Mucosa of stomach (tissue), 1 donor: ENCODE measurements around the gene GRAMD1B.

Experiments
- H3K27me3 ChIP-seq: one replicate; pipeline ENCODE4 v1.7.0; 2013; ENCODE audit warnings: mild to moderate bottlenecking, low read length; ENCODE audit not compliant: control insufficient read depth, insufficient read depth
- H3K36me3 ChIP-seq: one replicate; pipeline ENCODE4 v1.7.0; 2013; ENCODE audit warnings: low read length; ENCODE audit not compliant: control insufficient read depth, insufficient read depth
- H3K4me1 ChIP-seq: one replicate; pipeline ENCODE4 v1.7.0; 2013; ENCODE audit warnings: mild to moderate bottlenecking, low read length; ENCODE audit not compliant: control insufficient read depth, insufficient read depth
- H3K4me3 ChIP-seq: one replicate; pipeline ENCODE4 v1.7.0; 2013; ENCODE audit warnings: low read length
- H3K9ac ChIP-seq: one replicate; pipeline ENCODE4 v1.7.0; 2013; ENCODE audit warnings: mild to moderate bottlenecking, low read length, moderate library complexity
- H3K9me3 ChIP-seq: one replicate; pipeline ENCODE4 v1.7.0; 2013; ENCODE audit warnings: mild to moderate bottlenecking, low read length, moderate library complexity; ENCODE audit not compliant: control insufficient read depth
- donor health status: Pancreatic carcinoma.

GRAMD1B gene

DNA sequence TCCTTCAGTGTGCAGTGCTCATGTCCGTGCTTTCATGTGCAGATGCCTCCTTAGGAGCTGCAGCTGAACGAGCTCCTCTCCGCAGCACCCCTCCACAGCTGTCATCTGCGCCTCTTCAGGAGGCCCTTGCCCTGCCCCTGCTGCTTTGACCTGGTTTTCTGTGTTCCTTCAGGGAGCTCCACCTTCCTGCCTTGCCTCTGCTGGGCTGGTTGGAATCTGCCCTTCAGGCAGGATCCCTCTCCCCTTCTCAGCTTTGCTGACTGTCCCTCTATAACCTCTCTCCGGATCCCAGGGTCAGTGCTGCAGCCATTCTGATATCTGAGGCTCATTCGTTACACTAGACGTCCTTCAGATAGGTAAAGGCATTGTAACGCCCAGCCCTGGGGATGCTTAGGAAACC is 156.5 kb downstream of the GRAMD1B start:
- Histone ChIP-seq H3K9me3 (no peaks in the 10 kb centered on the region), H3K9ac (no peak overlapping the region), H3K27me3 (no peaks in the 10 kb centered on the region), H3K4me3 (no peak overlapping the region), H3K4me1 (peaks cover 57% of the 10 kb centered on the region), H3K36me3 (no peaks in the 10 kb centered on the region)

- H3K4me3 ChIP-seq = no peak overlapping the region
- peak overlapping the region; percentile 37 for H3K9ac ChIP-seq
- no peaks in the 10 kb centered on the region for H3K9me3 ChIP-seq
- no peaks in the 10 kb centered on the region for H3K27me3 ChIP-seq
- H3K4me1 ChIP-seq = peaks cover 57% of the 10 kb centered on the region
- no peaks in the 10 kb centered on the region for H3K36me3 ChIP-seq
Observed at GRCh38 chr11:123587044-123587443, 157.0 kb downstream of the GRAMD1B start.

DNA sequence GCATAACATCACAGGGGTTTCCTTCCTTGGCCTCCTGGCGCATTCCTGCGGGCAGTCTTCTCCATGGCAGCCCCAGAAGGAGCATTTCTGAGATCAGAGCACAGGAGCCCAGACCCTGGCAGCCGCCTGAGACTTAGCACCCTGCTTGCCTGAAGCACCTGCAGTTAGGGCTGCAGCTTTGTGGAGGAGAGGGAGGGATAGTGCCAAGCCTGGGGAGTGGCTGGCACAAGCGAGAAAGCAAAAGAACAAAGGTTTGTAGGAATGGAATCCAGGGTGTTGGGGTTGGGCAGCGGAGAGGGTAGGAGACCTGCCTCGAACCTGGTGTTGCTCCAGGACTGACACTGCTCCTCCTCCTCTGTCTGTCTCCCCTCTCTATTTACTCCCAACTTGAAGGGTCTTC is 157.5 kb downstream of the GRAMD1B start:
- H3K4me3 ChIP-seq = no peak overlapping the region
- H3K27me3 ChIP-seq = no peaks in the 10 kb centered on the region

GRCh38 chr11:123588117-123588863 is 158.2 kb downstream of the GRAMD1B start:
- H3K9ac ChIP-seq = no peak overlapping the region
- no peaks in the 10 kb centered on the region for H3K27me3 ChIP-seq
- H3K9me3 ChIP-seq = no peaks in the 10 kb centered on the region
- peaks cover 57% of the 10 kb centered on the region for H3K4me1 ChIP-seq
- no peaks in the 10 kb centered on the region for H3K36me3 ChIP-seq
- no peak overlapping the region for H3K4me3 ChIP-seq

More for the DNA sequence above, 157.5 kb downstream of the GRAMD1B start:
- Histone ChIP-seq H3K9me3 (no peaks in the 10 kb centered on the region), H3K36me3 (no peaks in the 10 kb centered on the region), H3K4me1 (peaks cover 57% of the 10 kb centered on the region), H3K9ac (peak overlapping the region; percentile 37)

DNA sequence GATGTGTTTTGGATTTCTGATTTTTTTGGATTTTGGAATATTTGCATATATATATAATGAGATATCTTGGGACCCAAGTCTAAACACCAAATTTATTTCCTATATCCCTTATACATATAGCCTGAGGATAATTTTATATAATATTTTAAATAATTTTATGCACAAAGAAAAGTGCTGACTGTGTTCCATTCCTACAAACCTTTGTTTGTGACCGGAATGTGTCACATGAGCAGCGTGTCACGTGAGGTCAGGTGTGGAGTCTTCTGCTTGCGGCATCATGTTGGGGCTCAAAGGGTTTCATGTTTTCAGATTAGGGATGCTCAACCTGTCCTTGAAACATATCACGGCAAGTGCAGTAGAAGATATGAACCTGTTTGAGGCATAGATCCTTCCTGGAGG is 158.8 kb downstream of the GRAMD1B start:
- H3K36me3 ChIP-seq = no peaks in the 10 kb centered on the region
- H3K4me3 ChIP-seq = no peak overlapping the region
- H3K9ac ChIP-seq = no peak overlapping the region
- peaks cover 58% of the 10 kb centered on the region for H3K4me1 ChIP-seq
- H3K27me3 ChIP-seq = no peaks in the 10 kb centered on the region
- no peaks in the 10 kb centered on the region for H3K9me3 ChIP-seq

DNA sequence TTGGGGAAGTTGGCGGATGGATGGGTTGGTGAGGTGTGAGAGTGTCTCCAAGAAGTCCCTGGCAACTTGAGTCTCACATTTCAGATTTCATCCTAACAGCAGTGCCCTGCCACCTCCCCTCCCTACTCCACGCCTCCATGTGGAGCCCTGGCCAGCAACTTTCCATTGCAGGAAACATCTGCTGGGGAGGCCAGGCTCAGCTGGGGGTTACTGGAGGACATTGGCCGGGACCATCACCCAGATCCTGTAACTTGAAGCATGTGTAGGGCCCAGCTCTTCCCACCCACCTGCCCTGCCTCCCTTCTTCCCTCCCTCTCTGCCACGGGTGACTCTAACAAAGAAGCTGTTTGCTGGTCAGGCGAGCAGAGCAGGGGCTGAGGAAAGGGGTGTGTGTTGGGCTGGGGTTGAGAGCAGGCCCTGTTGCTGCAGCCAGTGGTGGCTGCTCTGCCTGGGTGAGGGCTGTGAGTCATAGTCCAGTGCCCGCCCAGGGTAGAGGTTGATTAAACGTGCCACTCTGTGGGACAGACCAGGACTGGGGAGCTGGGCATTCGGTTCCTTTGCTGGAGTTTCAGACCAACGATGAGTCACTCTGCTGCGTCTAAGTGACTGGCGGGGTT is 160.3 kb downstream of the GRAMD1B start:
- Histone ChIP-seq H3K27me3 (no peaks in the 10 kb centered on the region), H3K9me3 (no peaks in the 10 kb centered on the region), H3K36me3 (no peaks in the 10 kb centered on the region), H3K4me1 (peaks cover 60% of the 10 kb centered on the region), H3K4me3 (peak overlapping the region; percentile 48), H3K9ac (peak overlapping the region; percentile 75)

- Histone ChIP-seq H3K36me3 (no peaks in the 10 kb centered on the region), H3K4me1 (peaks cover 28% of the 10 kb centered on the region), H3K9ac (peak overlapping the region; percentile 22), H3K4me3 (peak overlapping the region; percentile 37), H3K9me3 (no peaks in the 10 kb centered on the region), H3K27me3 (no peaks in the 10 kb centered on the region)
Observed at GRCh38 chr11:123593570-123593969, 163.5 kb downstream of the GRAMD1B start.

GRCh38 chr11:123594188-123594901 is 164.3 kb downstream of the GRAMD1B start:
- H3K4me1 ChIP-seq = peaks cover 23% of the 10 kb centered on the region
- no peaks in the 10 kb centered on the region for H3K9me3 ChIP-seq
- no peaks in the 10 kb centered on the region for H3K36me3 ChIP-seq
- no peaks in the 10 kb centered on the region for H3K27me3 ChIP-seq
- peak overlapping the region; percentile 37 for H3K4me3 ChIP-seq
- H3K9ac ChIP-seq = peak overlapping the region; percentile 22

- Histone ChIP-seq H3K9ac (no peak overlapping the region), H3K27me3 (no peaks in the 10 kb centered on the region), H3K9me3 (no peaks in the 10 kb centered on the region), H3K4me3 (no peak overlapping the region), H3K36me3 (no peaks in the 10 kb centered on the region), H3K4me1 (peaks cover 19% of the 10 kb centered on the region)
Observed at GRCh38 chr11:123594921-123595320, 164.9 kb downstream of the GRAMD1B start.

GRCh38 chr11:123597859-123598258 is 167.8 kb downstream of the GRAMD1B start:
- H3K27me3 ChIP-seq = no peaks in the 10 kb centered on the region
- H3K9me3 ChIP-seq = no peaks in the 10 kb centered on the region
- no peak overlapping the region for H3K9ac ChIP-seq
- no peak overlapping the region for H3K4me3 ChIP-seq
- H3K36me3 ChIP-seq = peaks cover 5% of the 10 kb centered on the region
- peaks cover 14% of the 10 kb centered on the region for H3K4me1 ChIP-seq

GRCh38 chr11:123601136-123601535 is 171.1 kb downstream of the GRAMD1B start:
- no peaks in the 10 kb centered on the region for H3K4me1 ChIP-seq
- no peak overlapping the region for H3K9ac ChIP-seq
- H3K9me3 ChIP-seq = no peaks in the 10 kb centered on the region
- no peaks in the 10 kb centered on the region for H3K27me3 ChIP-seq
- H3K4me3 ChIP-seq = no peak overlapping the region
- peaks cover 12% of the 10 kb centered on the region for H3K36me3 ChIP-seq

- no peaks in the 10 kb centered on the region for H3K9me3 ChIP-seq
- peaks cover 12% of the 10 kb centered on the region for H3K36me3 ChIP-seq
- no peak overlapping the region for H3K4me3 ChIP-seq
- H3K9ac ChIP-seq = no peak overlapping the region
- H3K27me3 ChIP-seq = no peaks in the 10 kb centered on the region
- H3K4me1 ChIP-seq = no peaks in the 10 kb centered on the region
Observed at GRCh38 chr11:123601743-123602142, 171.7 kb downstream of the GRAMD1B start.
